ENCODE results near the gene GPX4. TPM values are rescaled to one million over a fixed set of nuclear protein-coding genes. Genes with fewer than 3 reads are reported as not detected.

GPX4 gene
- total RNA-seq, 1 experiment from 2014 or later = 355 TPM

DNA sequence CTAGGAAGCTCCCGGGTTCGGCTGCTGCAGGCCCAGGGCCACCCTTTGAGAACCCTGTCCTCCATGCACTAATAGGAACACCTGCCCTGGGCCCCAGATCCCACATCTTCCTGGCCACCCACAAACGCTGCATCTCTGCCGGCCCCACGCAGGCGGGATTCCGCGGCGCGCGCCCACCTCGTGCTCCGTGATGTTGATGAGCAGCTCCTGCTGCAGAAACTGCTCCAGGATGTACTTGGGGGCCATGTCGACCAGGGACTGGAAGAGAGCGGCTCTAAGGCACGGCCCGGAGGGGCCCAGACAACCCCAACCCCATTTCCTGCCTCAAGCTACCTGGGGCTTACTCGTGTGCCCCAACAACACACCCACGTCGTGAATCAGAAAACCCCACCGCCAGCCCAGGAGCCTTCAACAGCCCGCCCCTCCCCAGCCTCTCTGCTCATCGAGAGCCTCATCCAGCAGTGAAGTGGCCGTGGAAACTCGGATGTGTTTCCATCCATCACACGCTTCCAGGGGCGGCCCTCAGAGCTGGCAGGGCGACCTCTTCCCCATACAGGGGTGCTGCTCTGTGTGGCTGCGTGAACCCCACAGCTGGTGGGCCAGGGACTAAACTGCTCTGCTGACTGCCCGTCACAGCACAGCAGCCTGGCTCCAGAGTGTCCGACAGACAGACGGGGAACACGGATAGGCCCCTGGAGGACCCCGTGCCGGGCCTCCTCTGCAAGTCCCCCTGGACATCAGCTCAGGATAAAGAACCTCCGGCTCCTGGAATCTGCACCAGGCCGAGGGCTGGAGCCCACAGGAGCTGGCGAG lies 12.9 kb upstream of the GPX4 start:
- no peak overlapping the region for H3K4me3 Mint-ChIP-seq
- H3K4ac ChIP-seq (ENCODE audit: low read depth, low read length) = no peak overlapping the region
- no peak overlapping the region for H3K14ac ChIP-seq (ENCODE audit: insufficient read depth, low read length)
- no peak overlapping the region for H4K8ac ChIP-seq (replicated peaks; ENCODE audit: insufficient read length, low read depth, low read length)
- H4K91ac ChIP-seq (ENCODE audit: insufficient read length, low read depth, low read length) = no peak overlapping the region
- H3K36me3 Mint-ChIP-seq (ENCODE audit: insufficient read depth in 1 of 3, low read depth in 3 of 3) = peaks cover 10 to 49% (median 33%) of the 10 kb centered on the region in 3 experiments; a peak in 6 of 7 replicates
- H3K4me1 Mint-ChIP-seq = peaks cover 4 to 15% of the 10 kb centered on the region in 2 experiments
- no peak overlapping the region for H3K9ac ChIP-seq (ENCODE audit: extremely low read depth, insufficient read length, low read length)
- H3K4me1 ChIP-seq (ENCODE audit: insufficient read depth, low read length) = no peaks in the 10 kb centered on the region; the same call in 1 of the 2 replicates
- H2BK120ac ChIP-seq (ENCODE audit: low read depth, low read length, poor library complexity, severe bottlenecking) = no peak overlapping the region
- no peak overlapping the region for H2BK20ac ChIP-seq (ENCODE audit: low read depth, low read length, poor library complexity, severe bottlenecking)
- H3K79me1 ChIP-seq (ENCODE audit: insufficient read depth, low read depth, low read length, poor library complexity, severe bottlenecking) = peaks cover 11% of the 10 kb centered on the region
- no peak overlapping the region for H3K18ac ChIP-seq (ENCODE audit: insufficient read length, low read depth, low read length)
- no peaks in the 10 kb centered on the region for H3K9me3 Mint-ChIP-seq
- no peak overlapping the region for H4K5ac ChIP-seq (ENCODE audit: insufficient read length, low read depth, low read length)
- peaks cover 12% of the 10 kb centered on the region; the same call in 1 of the 2 replicates for H3K79me2 ChIP-seq (ENCODE audit: insufficient read depth, low read length)
- no peak overlapping the region for H3T11ph ChIP-seq (ENCODE audit: low read length)
- no peaks in the 10 kb centered on the region for H4K20me1 ChIP-seq (ENCODE audit: control insufficient read depth, insufficient read depth, insufficient read length)
- no peak overlapping the region for H2AK5ac ChIP-seq (ENCODE audit: insufficient read length, low read length)
- no peak for TF ChIP-seq CTCF (conservative IDR thresholded peaks at IDR 0.05)
- no peak overlapping the region for H2AFZ ChIP-seq (ENCODE audit: low read length)
- no peaks in the 10 kb centered on the region for H3K9me3 ChIP-seq (ENCODE audit: control insufficient read depth, low read depth, low read length)
- H2BK12ac ChIP-seq (ENCODE audit: insufficient read length, low read depth, low read length) = no peak overlapping the region
- H3K56ac ChIP-seq (ENCODE audit: insufficient read length, low read depth, low read length) = no peak overlapping the region
- H3K27ac ChIP-seq (ENCODE audit: insufficient read length, low read depth, low read length) = no peak overlapping the region
- H3K27me3 ChIP-seq (ENCODE audit: insufficient read depth, low read length) = no peaks in the 10 kb centered on the region
- WGBS (ENCODE audit: extremely low coverage, insufficient read length, low lambda C conversion rate) = no CpG with 5 or more reads among the region's 38 CpGs
- peaks cover 7% of the 10 kb centered on the region for H3K23me2 ChIP-seq (ENCODE audit: insufficient read length, low read depth, low read length, poor library complexity, severe bottlenecking)
- H3K27ac Mint-ChIP-seq = no peak overlapping the region
- H3K23ac ChIP-seq (ENCODE audit: insufficient read length, low read depth, low read length) = no peak overlapping the region
- H3K4me2 ChIP-seq (ENCODE audit: insufficient read depth, insufficient read length, low read length) = no peak overlapping the region
- H2BK15ac ChIP-seq (ENCODE audit: low read depth, low read length) = no peak overlapping the region
- no peak overlapping the region for H2BK5ac ChIP-seq (ENCODE audit: insufficient read length, low read length)
- no peaks in the 10 kb centered on the region for H3K27me3 Mint-ChIP-seq (ENCODE audit: low read depth)
- no peak for DNase-seq
